SIG-M5 (cell line): Measurements from ENCODE around the gene ABCA7.

Experiments used
- DNase-seq: peaks from one replicate; lab custom pipeline; 2025; lab: John Stamatoyannopoulos, UW

Gene ABCA7

GRCh38 chr19:1057176-1057855 lies 17.4 kb downstream of the ABCA7 start:
- no peak for DNase-seq

- DNase-seq = no peak
These were observed 18.2 kb downstream of the ABCA7 start for GRCh38 chr19:1058112-1058511.

GRCh38 chr19:1060689-1061088 lies 20.8 kb downstream of the ABCA7 start:
- DNase-seq = no peak

- no peak for DNase-seq
These were observed 22.1 kb downstream of the ABCA7 start for GRCh38 chr19:1061987-1062386.

GRCh38 chr19:1062387-1063029 lies 22.6 kb downstream of the ABCA7 start:
- no peak for DNase-seq

- no peak for DNase-seq
These were observed 23.4 kb downstream of the ABCA7 start for GRCh38 chr19:1063030-1063908.

- DNase-seq = no peak
These were observed 24.2 kb downstream of the ABCA7 start for GRCh38 chr19:1063909-1064660.

- no peak for DNase-seq
These were observed 25.0 kb downstream of the ABCA7 start for GRCh38 chr19:1064661-1065605.

- no peak for DNase-seq
These were observed 25.8 kb downstream of the ABCA7 start for GRCh38 chr19:1065606-1066109.

- no peak for DNase-seq
These were observed 26.4 kb downstream of the ABCA7 start for GRCh38 chr19:1066251-1066747.

- DNase-seq = no peak
These were observed 26.9 kb downstream of the ABCA7 start, which contains the start of gene ARHGAP45 for GRCh38 chr19:1066748-1067340. Gene ARHGAP45 (plus strand): TSS chr19:1067167. CDS start chr19:1067406, 239 bp downstream.

- DNase-seq = no peak
These were observed 27.5 kb downstream of the ABCA7 start for GRCh38 chr19:1067341-1067957.

- DNase-seq = no peak
These were observed 28.4 kb downstream of the ABCA7 start for GRCh38 chr19:1068009-1069001.

- DNase-seq = peak; percentile 49
These were observed 29.3 kb downstream of the ABCA7 start for GRCh38 chr19:1069009-1069779.

GRCh38 chr19:1070576-1070930 lies 30.6 kb downstream of the ABCA7 start:
- DNase-seq = no peak

- no peak for DNase-seq
These were observed 31.3 kb downstream of the ABCA7 start for GRCh38 chr19:1070931-1071791.
